Neural crest cell (in vitro differentiated cells): ENCODE measurements around the gene SLC9A6. TPM values are rescaled to one million over a fixed set of nuclear protein-coding genes. Genes with fewer than 3 reads are reported as not detected.

Experiments used
- DNase-seq: peaks from one replicate; pipeline ENCODE4 v3.0.0; 2021; ENCODE audit warnings: low read depth, mixed read lengths, low spot score
- H3K27ac Mint-ChIP-seq: one replicate; pipeline ENCODE4 v1.8.0; 2021; ENCODE audit warnings: mild to moderate bottlenecking, mixed read lengths; ENCODE audit not compliant: unreplicated experiment
- H3K27me3 Mint-ChIP-seq: 2 replicates; pipeline ENCODE4 v1.8.0; 2021; ENCODE audit warnings: low read depth, mild to moderate bottlenecking, mixed read lengths
- H3K36me3 Mint-ChIP-seq: 2 replicates; pipeline ENCODE4 v1.8.0; 2021; ENCODE audit warnings: low read depth, mild to moderate bottlenecking, mixed read lengths
- H3K4me1 Mint-ChIP-seq: 2 replicates; pipeline ENCODE4 v1.8.0; 2021; ENCODE audit warnings: mixed read lengths
- H3K4me3 Mint-ChIP-seq: one replicate; pipeline ENCODE4 v1.8.0; 2021; ENCODE audit warnings: mild to moderate bottlenecking, mixed read lengths
- H3K9me3 Mint-ChIP-seq: 2 replicates; pipeline ENCODE4 v1.8.0; 2021; ENCODE audit warnings: mixed read lengths
- CTCF ChIP-seq: fragments of 200-600 bp; sonication (generic); conservative IDR thresholded peaks from 2 replicates; pipeline ENCODE4 v1.5.0; 2021; ENCODE audit warnings: antibody characterized with exemption, mild to moderate bottlenecking
- total RNA-seq: library from RNA; stranded (reverse); gene quantifications from 2 replicates; pipeline ENCODE4 v1.2.1, GENCODE V29; 2021

Gene SLC9A6
- total RNA-seq, 1 donor from 2014 or later = 19.0 TPM

DNA sequence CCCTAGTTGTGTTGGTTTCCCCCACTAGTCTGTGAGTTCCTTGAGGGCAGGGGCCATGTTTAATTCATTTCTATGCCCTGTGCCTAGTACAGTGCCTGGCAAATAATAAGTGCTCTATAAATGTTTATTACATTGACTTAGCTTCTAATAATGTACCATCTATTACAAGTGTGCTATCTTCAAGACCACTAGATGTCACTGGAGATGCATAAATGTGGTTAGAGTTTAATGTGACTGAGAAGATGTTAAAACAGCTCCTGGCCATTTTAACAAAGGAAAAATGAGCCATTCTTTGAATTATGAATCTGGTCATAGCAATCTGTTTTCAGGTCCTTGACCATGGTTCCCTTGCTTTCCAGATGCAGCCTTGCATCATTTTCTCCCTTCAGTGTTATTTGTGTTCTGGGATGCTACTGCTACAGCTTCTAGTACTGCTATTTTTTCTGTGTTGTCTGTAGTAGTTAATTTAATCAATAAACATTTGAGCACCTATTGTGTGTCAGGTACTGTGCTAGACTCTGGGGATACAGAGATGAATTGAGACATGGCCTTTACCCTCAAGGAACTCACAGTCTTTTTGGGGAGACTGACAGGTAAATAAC, 43.2 kb downstream of the SLC9A6 start:
- TF ChIP-seq CTCF = peak; percentile 73
- no peak overlapping the region for H3K4me3 Mint-ChIP-seq
- H3K27me3 Mint-ChIP-seq = no peaks in the 10 kb centered on the region
- H3K27ac Mint-ChIP-seq = no peak overlapping the region
- peaks cover 14% of the 10 kb centered on the region for H3K4me1 Mint-ChIP-seq
- H3K9me3 Mint-ChIP-seq = no peaks in the 10 kb centered on the region
- no peak for DNase-seq
- H3K36me3 Mint-ChIP-seq = peaks cover 4% of the 10 kb centered on the region

DNA sequence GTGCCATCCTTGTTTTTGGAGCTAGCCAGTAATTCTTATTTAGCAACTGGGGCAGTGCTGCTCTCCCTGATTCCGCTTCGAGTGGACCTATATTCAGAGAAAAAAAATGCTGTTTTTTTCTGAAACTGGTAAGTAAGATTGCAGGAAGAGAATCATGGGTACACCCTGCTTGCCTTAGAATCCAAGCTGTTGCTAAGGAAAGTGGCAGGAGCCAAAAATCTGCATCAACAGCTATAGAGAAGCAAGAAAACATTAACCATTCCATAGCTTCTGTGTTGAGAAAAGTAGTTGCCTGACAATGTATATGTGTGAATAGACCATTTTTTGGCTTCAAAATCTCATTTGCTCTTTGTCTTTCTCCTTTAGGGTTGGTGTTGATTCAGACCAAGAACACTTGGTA, 44.5 kb downstream of the SLC9A6 start:
- Mint-ChIP-seq H3K27ac (no peak overlapping the region), H3K27me3 (no peaks in the 10 kb centered on the region), H3K9me3 (no peaks in the 10 kb centered on the region), H3K36me3 (peaks cover 7% of the 10 kb centered on the region), H3K4me3 (no peak overlapping the region), H3K4me1 (peaks cover 13% of the 10 kb centered on the region)
- DNase-seq = no peak
- TF ChIP-seq CTCF = no peak

GRCh38 chrX:136030303-136031191, 45.3 kb downstream of the SLC9A6 start:
- Mint-ChIP-seq H3K27ac (no peak overlapping the region), H3K9me3 (no peaks in the 10 kb centered on the region), H3K27me3 (no peaks in the 10 kb centered on the region), H3K4me1 (peaks cover 8% of the 10 kb centered on the region), H3K36me3 (peaks cover 7% of the 10 kb centered on the region), H3K4me3 (no peak overlapping the region)
- no peak for TF ChIP-seq CTCF
- no peak for DNase-seq

GRCh38 chrX:136031626-136032025, 46.4 kb downstream of the SLC9A6 start:
- no peak for DNase-seq
- Mint-ChIP-seq H3K9me3 (no peaks in the 10 kb centered on the region), H3K27me3 (no peaks in the 10 kb centered on the region), H3K4me3 (no peak overlapping the region), H3K36me3 (peaks cover 9% of the 10 kb centered on the region), H3K27ac (no peak overlapping the region), H3K4me1 (peaks cover 8% of the 10 kb centered on the region)
- no peak for TF ChIP-seq CTCF

DNA sequence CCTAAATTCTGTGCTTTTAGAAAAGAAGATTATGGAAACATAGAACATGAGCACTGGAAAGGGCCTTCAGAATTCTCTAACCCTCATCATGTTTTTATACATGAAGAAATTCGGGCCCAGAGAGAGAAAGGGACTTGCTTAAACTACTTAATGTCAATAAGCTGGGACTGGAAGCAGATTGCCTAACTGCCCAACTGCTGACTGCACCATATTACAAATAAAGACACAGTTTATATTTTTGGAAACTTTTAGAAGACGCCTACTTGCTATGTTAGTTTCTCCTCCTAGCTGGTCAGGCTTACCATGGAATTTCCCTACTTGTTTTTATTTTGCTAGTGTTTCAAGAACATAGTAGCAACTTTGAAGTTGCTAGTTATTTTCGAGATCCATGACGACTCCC, 47.1 kb downstream of the SLC9A6 start:
- Mint-ChIP-seq H3K4me1 (peaks cover 8% of the 10 kb centered on the region), H3K4me3 (no peak overlapping the region), H3K27me3 (no peaks in the 10 kb centered on the region), H3K27ac (no peak overlapping the region), H3K9me3 (no peaks in the 10 kb centered on the region), H3K36me3 (peaks cover 10% of the 10 kb centered on the region)
- no peak for DNase-seq
- no peak for TF ChIP-seq CTCF
